PC-9 (cell line): ENCODE results near the gene MAMLD1.

ENCODE experiments used
- EZH2 ChIP-seq: fragments of 200-600 bp; sonication (generic); IDR thresholded peaks from 2 replicates; pipeline ENCODE4 v1.8.0; 2017; ENCODE audit warnings: antibody characterized with exemption, low read depth
- TF ChIP-seq, protein P1 (sequence below): fragments of 200-600 bp; sonication (generic); conservative IDR thresholded peaks from 2 replicates; pipeline ENCODE4 v1.6.1; 2017; ENCODE audit warnings: mixed run types, antibody characterized with exemption, mild to moderate bottlenecking, moderate library complexity

GRCh38 chrX:150527108-150527507 lies 164.0 kb downstream of the MAMLD1 start:
- TF ChIP-seq, protein P1, sequence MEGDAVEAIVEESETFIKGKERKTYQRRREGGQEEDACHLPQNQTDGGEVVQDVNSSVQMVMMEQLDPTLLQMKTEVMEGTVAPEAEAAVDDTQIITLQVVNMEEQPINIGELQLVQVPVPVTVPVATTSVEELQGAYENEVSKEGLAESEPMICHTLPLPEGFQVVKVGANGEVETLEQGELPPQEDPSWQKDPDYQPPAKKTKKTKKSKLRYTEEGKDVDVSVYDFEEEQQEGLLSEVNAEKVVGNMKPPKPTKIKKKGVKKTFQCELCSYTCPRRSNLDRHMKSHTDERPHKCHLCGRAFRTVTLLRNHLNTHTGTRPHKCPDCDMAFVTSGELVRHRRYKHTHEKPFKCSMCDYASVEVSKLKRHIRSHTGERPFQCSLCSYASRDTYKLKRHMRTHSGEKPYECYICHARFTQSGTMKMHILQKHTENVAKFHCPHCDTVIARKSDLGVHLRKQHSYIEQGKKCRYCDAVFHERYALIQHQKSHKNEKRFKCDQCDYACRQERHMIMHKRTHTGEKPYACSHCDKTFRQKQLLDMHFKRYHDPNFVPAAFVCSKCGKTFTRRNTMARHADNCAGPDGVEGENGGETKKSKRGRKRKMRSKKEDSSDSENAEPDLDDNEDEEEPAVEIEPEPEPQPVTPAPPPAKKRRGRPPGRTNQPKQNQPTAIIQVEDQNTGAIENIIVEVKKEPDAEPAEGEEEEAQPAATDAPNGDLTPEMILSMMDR: no peak
- no peak for TF ChIP-seq EZH2
